ENCODE measurements around the gene KCNG4. TPM values are rescaled to one million over a fixed set of nuclear protein-coding genes. Genes with fewer than 3 reads are reported as not detected.

Gene KCNG4
- total and polyA plus RNA-seq, 8 donors, result 0.02 TPM; not detected in 7

- WGBS, 2 donors, result 63 to 70% methylated on average over 23 of the region's 23 CpGs
- Histone ChIP-seq H3K4me3 (no peak overlapping the region), H3K27me3 (peaks cover 0 to 6% (median 0%) of the 10 kb centered on the region in 4 donors), H3K27ac (no peak overlapping the region), H3K9me3 (no peaks in the 10 kb centered on the region), H3K4me1 (no peaks in the 10 kb centered on the region), H3K36me3 (no peaks in the 10 kb centered on the region)
- DNase-seq, result no peak
- TF ChIP-seq CTCF (IDR thresholded peaks at IDR 0.05), result no peak
- no peak for ATAC-seq
- no peak for FAIRE-seq
- intact Hi-C loops (cut with DNase I), result no loop called here
These were observed 21.1 kb upstream of the KCNG4 start for GRCh38 chr16:84260766-84261554.

- no peak overlapping the region for H3K4me3 ChIP-seq
- no peak overlapping the region for H3K27ac ChIP-seq
- no peak for FAIRE-seq
- H3K4me1 ChIP-seq, result no peaks in the 10 kb centered on the region
- no peaks in the 10 kb centered on the region for H3K36me3 ChIP-seq
- ATAC-seq, result no peak
- intact Hi-C loops (cut with DNase I), result no loop called here
- WGBS, 2 donors, result 67 to 84% methylated on average over 3 of the region's 3 CpGs
- no peak for DNase-seq
- no peaks in the 10 kb centered on the region for H3K9me3 ChIP-seq
- H3K27me3 ChIP-seq, result peaks cover 0 to 6% (median 0%) of the 10 kb centered on the region in 4 donors
- TF ChIP-seq CTCF (IDR thresholded peaks at IDR 0.05), result no peak
These were observed 19.9 kb upstream of the KCNG4 start for GRCh38 chr16:84259691-84260090.

- no peak overlapping the region for H3K4me3 ChIP-seq
- H3K4me1 ChIP-seq, result no peaks in the 10 kb centered on the region
- no peaks in the 10 kb centered on the region for H3K36me3 ChIP-seq
- WGBS, 2 donors, result 81 to 84% methylated on average over 11 of the region's 11 CpGs
- TF ChIP-seq CTCF (IDR thresholded peaks at IDR 0.05), result no peak
- H3K27me3 ChIP-seq, result peaks cover 0 to 6% (median 0%) of the 10 kb centered on the region in 4 donors
- ATAC-seq (no peak), DNase-seq (no peak), FAIRE-seq (no peak)
- H3K9me3 ChIP-seq, result no peaks in the 10 kb centered on the region
- no peak overlapping the region for H3K27ac ChIP-seq
- intact Hi-C loops (cut with DNase I), result no loop called here
These were observed 18.5 kb upstream of the KCNG4 start for GRCh38 chr16:84258266-84258665.

GRCh38 chr16:84255050-84255810 lies 15.4 kb upstream of the KCNG4 start:
- ATAC-seq, result no peak
- FAIRE-seq, result no peak
- WGBS, 2 donors, result 71 to 77% methylated on average over 4 of the region's 4 CpGs

More at GRCh38 chr16:84255050-84255810, 15.4 kb upstream of the KCNG4 start:
- Histone ChIP-seq H3K4me1 (no peaks in the 10 kb centered on the region), H3K4me3 (no peak overlapping the region), H3K9me3 (no peaks in the 10 kb centered on the region), H3K36me3 (no peaks in the 10 kb centered on the region), H3K27ac (no peak overlapping the region), H3K27me3 (peaks cover 0 to 6% (median 0%) of the 10 kb centered on the region in 4 donors)
- no peak for TF ChIP-seq CTCF (IDR thresholded peaks at IDR 0.05)
- intact Hi-C loops (cut with DNase I), result no loop called here
- DNase-seq, result no peak
